Measurements from ENCODE around the gene MPDU1. TPM values are rescaled to one million over a fixed set of nuclear protein-coding genes. Genes with fewer than 3 reads are reported as not detected.

The MPDU1 gene
- total and polyA plus RNA-seq, 2 of the 13 experiments (the other 11 are each of a cell fraction or from before 2014, with no cell fraction given): 112 to 167 TPM

DNA sequence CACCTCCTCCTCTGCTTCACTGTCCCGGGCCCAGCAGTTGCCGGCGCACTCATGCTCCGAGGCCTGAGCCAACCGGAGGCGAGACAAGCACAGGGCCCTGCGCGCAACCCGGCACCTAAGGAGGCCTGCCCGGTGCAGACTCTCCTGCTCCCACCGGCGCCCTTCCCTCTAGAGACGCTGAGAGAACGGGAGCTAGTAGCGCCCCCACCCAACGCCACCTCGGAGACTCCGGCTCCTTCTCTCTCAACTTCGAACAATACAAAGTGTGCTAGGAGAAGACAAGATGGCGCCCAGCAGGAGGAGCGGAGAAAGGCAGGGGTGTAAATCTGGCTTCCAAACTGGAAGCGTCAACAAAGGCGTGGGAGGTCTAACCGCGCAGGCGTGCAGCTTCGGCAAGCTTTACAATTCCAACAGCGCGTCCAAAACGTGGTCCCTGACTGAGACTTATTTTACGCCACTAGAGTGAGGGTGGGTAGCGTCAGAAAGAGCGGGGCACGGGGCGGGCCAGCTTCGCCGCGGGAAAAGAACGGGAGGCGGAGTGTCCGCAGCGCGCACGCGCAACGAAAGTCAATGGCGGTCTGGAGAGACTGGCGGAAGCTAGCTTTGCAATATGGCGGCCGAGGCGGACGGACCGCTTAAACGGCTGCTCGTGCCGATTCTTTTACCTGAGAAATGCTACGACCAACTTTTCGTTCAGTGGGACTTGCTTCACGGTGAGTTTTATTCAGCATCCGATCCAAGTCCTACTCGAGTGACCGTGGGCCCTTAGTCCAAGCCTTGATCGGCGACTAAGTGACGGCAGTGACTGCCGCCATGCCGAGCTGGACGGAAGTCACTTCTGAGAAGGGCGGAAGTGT lies at the start of gene MPDU1 (continued):
- no peak for TF ChIP-seq RBM22 (optimal IDR thresholded peaks at IDR 0.05; ENCODE audit: low read length)
- TF ChIP-seq ZNF773 (CRISPR knock-in tag; IDR thresholded peaks at IDR 0.05; ENCODE audit: borderline replicate concordance): 0 out of 2 replicates have a peak, but pooled peaks have one; percentile 58
- TF ChIP-seq, protein P1, sequence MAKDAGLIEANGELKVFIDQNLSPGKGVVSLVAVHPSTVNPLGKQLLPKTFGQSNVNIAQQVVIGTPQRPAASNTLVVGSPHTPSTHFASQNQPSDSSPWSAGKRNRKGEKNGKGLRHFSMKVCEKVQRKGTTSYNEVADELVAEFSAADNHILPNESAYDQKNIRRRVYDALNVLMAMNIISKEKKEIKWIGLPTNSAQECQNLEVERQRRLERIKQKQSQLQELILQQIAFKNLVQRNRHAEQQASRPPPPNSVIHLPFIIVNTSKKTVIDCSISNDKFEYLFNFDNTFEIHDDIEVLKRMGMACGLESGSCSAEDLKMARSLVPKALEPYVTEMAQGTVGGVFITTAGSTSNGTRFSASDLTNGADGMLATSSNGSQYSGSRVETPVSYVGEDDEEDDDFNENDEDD (CRISPR knock-in tag; IDR thresholded peaks at IDR 0.05; ENCODE audit: borderline replicate concordance): peak; percentile 94
- TF ChIP-seq RFX1 (IDR thresholded peaks at IDR 0.05): no peak
- TF ChIP-seq TAF1 (CRISPR knock-in tag; IDR thresholded peaks at IDR 0.05): peak; percentile 99
- TF ChIP-seq, protein P2, sequence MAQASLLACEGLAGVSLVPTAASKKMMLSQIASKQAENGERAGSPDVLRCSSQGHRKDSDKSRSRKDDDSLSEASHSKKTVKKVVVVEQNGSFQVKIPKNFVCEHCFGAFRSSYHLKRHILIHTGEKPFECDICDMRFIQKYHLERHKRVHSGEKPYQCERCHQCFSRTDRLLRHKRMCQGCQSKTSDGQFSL (CRISPR knock-in tag; IDR thresholded peaks at IDR 0.05): peak; percentile 19; the same call in 1 of the 2 replicates
- TF ChIP-seq, protein P3, sequence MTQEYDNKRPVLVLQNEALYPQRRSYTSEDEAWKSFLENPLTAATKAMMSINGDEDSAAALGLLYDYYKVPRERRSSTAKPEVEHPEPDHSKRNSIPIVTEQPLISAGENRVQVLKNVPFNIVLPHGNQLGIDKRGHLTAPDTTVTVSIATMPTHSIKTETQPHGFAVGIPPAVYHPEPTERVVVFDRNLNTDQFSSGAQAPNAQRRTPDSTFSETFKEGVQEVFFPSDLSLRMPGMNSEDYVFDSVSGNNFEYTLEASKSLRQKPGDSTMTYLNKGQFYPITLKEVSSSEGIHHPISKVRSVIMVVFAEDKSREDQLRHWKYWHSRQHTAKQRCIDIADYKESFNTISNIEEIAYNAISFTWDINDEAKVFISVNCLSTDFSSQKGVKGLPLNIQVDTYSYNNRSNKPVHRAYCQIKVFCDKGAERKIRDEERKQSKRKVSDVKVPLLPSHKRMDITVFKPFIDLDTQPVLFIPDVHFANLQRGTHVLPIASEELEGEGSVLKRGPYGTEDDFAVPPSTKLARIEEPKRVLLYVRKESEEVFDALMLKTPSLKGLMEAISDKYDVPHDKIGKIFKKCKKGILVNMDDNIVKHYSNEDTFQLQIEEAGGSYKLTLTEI (CRISPR knock-in tag; conservative IDR thresholded peaks at IDR 0.05): no peak
- no peak for TF ChIP-seq HMG20A (CRISPR knock-in tag; IDR thresholded peaks at IDR 0.05; ENCODE audit: borderline replicate concordance)
- peak; percentile 80 for TF ChIP-seq ZFP90 (CRISPR knock-in tag; IDR thresholded peaks at IDR 0.05; ENCODE audit: borderline replicate concordance)
- no peak for TF ChIP-seq RAD21 (CRISPR knock-in tag; IDR thresholded peaks at IDR 0.05)
- TF ChIP-seq ELF3 (CRISPR knock-in tag; IDR thresholded peaks at IDR 0.05): peak; percentile 73
- TF ChIP-seq IRX3 (CRISPR knock-in tag; IDR thresholded peaks at IDR 0.05; ENCODE audit: borderline replicate concordance, low read depth): peak; percentile 57; the same call in 1 of the 2 replicates
- TF ChIP-seq ELF4 (CRISPR knock-in tag; IDR thresholded peaks at IDR 0.05; ENCODE audit: borderline replicate concordance): peak; percentile 97; the same call in 1 of the 2 replicates
- TF ChIP-seq, protein P4, sequence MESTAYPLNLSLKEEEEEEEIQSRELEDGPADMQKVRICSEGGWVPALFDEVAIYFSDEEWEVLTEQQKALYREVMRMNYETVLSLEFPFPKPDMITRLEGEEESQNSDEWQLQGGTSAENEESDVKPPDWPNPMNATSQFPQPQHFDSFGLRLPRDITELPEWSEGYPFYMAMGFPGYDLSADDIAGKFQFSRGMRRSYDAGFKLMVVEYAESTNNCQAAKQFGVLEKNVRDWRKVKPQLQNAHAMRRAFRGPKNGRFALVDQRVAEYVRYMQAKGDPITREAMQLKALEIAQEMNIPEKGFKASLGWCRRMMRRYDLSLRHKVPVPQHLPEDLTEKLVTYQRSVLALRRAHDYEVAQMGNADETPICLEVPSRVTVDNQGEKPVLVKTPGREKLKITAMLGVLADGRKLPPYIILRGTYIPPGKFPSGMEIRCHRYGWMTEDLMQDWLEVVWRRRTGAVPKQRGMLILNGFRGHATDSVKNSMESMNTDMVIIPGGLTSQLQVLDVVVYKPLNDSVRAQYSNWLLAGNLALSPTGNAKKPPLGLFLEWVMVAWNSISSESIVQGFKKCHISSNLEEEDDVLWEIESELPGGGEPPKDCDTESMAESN (CRISPR knock-in tag; conservative IDR thresholded peaks at IDR 0.05): peak; percentile 76
- TF ChIP-seq KLF16 (CRISPR knock-in tag; IDR thresholded peaks at IDR 0.05): peak in 1 of 2 experiments; percentile 67; a peak in 1 of 4 replicates
- TF ChIP-seq, protein P5, sequence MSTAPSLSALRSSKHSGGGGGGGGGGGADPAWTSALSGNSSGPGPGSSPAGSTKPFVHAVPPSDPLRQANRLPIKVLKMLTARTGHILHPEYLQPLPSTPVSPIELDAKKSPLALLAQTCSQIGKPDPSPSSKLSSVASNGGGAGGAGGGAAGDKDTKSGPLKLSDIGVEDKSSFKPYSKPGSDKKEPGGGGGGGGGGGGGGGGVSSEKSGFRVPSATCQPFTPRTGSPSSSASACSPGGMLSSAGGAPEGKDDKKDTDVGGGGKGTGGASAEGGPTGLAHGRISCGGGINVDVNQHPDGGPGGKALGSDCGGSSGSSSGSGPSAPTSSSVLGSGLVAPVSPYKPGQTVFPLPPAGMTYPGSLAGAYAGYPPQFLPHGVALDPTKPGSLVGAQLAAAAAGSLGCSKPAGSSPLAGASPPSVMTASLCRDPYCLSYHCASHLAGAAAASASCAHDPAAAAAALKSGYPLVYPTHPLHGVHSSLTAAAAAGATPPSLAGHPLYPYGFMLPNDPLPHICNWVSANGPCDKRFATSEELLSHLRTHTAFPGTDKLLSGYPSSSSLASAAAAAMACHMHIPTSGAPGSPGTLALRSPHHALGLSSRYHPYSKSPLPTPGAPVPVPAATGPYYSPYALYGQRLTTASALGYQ (CRISPR knock-in tag; IDR thresholded peaks at IDR 0.05): peak; percentile 77; the same call in 1 of the 2 replicates

All from HepG2 (cell line).